Stimulated activated CD8-positive, alpha-beta memory T cell treated with anti-CD3 and anti-CD28 coated beads, Interleukin-7, amount 100 ng/mL, for 24 hours (primary cell): ENCODE measurements around the gene PAPLN.

ENCODE experiments used
- DNase-seq: peaks from one replicate; pipeline ENCODE4 v3.0.0-alpha.2; 2020; ENCODE audit warnings: low read depth

Gene PAPLN

DNA sequence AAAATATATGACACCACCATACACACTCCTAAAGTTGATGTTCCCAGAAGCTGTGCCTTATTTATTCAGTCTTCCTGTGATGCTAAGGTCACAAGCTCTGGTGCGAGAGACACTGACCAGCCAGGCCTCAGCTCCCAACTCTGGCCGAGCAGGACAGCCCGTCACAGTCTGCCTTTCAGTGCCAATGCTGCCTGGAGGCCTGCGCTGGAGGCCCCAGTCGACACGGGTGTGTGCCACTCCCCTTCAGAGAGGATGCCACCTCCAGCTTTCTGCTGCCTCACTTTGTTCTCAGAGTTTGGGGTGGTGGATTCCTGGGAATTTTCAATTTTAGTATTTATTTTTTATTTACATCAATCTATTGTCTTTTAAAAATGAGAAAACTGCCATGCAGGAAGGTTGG is 7.3 kb upstream of the PAPLN start:
- no peak for DNase-seq

DNA sequence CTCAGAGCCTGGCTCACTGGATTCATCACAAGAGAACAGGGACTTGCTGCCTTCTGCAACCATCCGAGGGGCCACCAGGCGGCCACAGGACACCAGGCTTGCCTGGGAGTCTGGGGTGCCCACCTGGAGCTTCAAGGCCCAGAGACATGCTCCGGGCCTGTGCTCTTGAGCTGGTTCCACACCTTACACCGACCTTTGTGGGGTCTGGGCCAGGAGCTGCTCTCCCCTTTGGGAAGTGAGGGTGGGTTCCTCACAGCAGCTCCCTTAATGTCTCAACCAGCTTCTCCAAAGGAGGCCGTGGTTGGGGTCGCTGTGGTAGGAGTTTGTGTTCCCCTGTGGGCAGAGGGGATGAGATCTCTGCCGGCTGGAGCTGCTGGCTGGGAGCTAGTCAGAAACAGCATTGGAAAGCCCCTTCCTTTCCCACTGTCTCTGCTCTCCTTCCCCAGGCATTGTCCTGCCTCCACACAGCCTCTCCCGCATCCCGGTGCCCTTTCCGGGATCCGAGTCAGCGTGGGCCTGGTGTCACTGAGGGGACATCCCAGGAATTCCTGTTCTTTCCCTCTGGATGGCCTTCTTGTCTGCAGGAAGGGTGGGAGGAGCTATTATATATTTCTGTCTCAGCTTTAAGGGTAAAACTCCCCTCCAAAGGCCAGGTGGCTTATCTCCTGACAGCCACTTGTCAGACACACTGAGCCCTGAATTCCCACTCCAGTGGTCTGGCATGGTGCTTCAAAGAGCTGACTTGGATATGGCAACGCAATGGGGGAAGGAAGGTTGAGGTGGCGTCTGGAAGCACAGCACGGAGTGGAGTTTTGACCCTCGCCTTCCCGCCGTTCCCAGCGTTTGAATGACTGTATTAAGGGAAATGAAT is 5.1 kb upstream of the PAPLN start:
- no peak for DNase-seq

DNA sequence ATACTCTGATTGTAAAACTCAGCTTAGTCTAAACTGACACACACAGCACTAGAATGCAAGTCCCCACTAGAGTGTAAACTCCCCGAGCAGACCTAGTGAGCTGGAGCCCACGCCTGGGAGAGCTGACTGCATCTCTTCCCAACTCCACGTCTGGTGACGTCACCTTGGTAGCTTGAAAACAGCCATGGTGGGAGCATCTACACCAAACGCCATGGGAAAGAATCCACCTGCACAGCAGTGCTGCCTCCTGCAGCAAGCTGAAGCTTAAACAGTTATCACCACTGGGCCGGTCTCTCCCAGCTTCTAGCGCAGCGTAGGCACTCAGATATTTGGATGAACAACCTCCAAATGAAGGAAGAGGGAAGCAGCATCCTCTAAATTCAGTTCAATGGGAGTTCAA is 4.3 kb upstream of the PAPLN start:
- DNase-seq = no peak

DNA sequence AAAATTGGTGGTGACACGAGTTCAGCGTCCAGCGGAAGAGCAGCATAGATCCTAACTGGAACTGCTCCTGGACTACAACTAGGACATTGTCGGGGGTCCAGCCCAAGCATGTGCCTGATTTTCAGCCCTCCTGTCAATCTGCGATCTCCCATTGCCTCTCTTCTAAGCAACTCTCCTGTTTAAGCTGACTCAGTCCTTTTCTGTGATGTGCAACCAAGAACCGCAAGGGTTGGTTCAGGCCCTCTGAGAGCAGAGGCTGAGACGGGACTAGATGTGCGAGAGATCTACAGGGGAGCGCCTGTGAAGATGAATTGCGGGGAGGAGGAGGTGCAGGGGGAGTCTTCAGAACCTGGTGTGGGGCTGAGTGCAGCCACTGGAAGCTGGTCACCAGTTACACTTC is 3.7 kb upstream of the PAPLN start:
- no peak for DNase-seq

DNA sequence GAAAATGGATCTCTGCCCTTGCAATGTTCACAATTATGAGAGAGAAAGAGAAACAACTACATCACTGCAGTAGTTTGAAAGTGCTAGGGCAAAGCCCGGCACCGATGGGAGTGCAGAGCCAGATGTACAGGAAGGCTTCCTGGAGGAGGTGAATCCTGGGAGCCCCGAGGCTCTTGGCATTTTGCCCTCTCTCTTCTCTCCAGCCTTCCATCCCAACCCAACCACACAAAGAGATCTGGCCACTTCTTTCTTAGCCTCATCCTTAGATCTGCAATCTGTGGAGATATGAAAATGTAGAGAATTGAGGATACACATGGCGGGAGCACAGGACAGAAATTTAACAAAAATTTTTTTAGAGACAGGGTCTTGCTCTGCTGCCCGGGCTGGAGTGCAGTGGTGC is 3.3 kb upstream of the PAPLN start:
- no peak for DNase-seq

DNA sequence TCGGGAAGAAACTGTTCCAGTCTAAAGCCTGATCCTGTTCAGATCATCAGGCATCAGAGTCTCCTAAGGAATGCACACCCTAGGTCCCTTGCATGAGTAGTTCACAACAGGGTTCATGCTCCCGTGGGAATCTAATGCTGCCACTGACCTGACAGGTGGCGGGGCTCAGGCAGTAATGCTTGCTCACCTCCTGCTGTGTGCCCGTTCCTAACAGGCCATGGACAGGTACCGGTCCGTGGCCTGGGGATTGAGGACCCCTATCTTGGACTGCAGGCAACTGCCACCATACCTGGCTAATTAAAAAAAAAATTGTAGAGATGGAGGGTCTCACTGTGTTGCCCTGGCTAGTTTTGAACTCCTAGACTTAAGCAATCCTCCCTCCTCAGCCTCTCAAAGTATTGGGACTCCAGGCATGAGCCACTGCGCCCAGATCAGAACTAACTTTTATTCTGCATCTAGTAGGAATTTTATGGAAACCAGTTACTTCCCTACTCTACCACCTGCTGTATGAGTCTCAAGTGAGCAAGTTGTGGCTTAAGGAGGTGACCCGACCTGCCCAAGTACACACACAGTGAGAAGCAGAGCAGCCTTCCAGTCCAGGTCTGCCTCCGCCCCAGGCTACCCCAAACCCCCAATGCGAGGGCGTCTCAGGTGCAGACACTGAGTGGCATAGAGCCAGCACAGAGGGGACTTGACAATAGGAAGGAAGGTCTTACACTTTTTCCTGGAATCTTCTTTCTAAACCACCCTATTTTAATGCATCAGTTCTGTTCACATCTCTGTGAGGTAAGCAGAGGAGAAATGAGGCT is 2.5 kb upstream of the PAPLN start:
- DNase-seq = no peak

DNA sequence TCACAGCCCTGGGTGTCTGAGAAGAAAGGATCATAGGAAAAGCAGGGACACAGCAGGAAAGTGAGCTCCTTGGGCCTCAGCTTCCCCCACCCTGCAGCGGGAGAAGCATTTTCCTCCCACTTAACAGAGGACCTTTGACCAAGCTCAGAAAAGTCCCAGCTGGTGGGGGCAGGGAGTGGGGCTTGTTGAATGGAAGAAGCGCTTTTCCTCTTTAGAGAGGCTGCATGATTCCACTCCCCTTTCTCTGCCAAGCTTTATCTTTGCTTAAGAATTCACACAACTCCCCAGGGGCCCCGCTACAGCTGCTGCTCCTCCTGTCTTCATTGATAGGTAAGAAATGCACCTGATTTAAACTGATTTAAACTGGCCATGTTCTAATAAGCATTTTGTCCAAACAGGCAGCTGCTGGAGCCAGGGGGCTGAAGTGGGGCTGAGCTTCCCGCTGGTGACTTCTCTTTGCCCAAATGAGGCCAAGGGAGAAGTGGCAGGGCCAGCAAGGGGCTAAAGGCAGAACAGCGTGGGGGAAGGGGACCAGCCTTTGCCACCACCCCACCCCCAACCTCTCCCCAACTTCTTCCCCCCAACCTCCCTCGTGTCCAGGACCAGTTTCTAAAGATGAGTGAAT is 1.7 kb upstream of the PAPLN start:
- no peak for DNase-seq

DNA sequence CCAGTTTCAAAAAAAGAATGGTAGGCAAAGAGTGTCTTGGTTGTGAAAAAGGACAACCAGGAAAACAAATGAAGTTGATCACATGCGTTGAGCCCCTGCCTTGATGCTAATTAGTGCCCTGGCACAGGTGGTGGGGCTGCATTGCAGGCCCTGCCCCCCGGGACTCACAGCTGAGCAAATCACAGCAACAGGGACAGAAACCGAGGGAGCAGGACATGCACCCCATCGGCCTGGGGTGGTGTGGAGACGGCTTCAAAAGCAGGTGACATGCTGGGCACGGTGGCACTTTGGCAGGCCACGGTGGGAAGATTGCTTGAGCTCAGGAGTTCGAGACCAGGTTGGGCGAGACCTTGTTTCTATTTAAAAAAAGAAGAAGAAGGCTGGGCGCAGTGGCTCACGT is 1.1 kb upstream of the PAPLN start:
- no peak for DNase-seq

DNA sequence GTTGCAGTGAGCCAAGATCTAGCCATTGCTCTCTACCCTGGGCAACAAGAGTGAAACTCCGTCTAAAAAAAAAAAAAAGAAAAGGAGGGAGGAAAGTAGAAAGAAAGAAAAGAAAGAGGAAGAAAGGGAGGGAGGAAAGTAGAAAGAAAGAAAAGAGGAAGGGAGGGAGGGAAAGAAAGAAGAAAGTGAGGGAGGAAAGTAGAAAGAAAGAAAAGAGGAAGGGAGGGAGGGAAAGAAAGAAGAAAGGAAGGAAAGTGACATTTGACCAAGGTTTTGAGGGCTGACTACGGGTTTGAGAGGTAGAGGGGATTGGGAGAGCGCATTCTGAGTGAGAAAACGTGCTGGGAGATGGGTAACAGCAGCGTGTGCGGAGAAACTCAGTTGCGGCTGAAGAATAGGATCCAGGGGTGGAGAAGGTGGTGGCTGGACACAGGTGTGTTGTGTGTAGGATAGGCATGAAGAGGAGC is 521 bp upstream of the PAPLN start:
- DNase-seq = no peak

DNA sequence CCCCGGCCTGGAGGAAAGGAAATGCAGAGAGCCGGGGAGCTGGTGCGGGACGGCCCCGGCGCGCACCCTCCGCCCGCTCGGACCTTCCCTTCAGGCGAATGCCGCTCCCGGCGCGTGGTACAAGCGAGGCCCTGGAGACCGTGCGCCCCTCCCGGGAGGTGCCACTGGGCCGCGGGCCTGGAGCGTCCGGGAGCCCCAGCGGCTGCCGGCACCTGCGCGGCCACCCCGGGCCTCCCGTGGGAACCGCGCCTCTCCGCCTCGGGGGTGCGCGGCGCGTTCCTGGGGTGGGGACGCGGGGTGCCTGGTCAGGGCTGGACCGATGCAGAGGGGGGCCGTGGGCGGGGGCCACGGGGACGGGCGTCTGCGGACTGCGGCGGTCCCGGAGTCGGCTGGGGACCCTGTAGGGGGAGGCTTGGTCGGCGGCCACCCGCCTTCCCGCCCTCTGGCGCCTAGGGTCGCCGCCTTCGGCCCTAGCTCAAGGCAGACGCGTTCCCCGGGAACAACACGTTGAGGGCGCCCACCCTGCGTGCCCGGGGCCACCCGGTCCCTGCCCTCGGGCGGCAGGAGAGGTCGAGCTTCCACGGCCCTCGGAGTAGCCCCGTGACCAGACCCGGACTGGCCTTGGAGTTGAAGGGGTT is 599 bp downstream of the PAPLN start:
- no peak for DNase-seq

DNA sequence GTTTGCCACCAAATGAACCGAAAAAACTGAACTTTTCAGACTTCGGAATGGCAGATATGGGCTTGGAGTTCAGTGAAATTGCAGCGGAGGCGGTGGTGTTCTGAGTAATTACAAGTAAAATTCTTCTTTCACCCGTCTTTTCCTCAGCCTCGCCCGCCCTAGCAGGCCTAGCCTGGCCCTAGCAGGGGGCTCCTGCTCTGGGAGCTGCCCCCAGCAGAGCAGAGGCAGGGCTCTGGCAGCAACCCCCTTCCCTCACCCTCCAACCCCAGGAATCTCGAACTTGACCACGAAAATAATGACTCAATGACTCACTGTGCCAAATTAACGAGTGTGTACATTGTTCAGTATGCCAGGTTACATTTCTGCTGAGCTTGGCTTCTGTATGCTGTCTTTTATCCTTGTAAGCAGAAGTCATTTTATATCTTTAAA is 1.1 kb downstream of the PAPLN start:
- no peak for DNase-seq

DNA sequence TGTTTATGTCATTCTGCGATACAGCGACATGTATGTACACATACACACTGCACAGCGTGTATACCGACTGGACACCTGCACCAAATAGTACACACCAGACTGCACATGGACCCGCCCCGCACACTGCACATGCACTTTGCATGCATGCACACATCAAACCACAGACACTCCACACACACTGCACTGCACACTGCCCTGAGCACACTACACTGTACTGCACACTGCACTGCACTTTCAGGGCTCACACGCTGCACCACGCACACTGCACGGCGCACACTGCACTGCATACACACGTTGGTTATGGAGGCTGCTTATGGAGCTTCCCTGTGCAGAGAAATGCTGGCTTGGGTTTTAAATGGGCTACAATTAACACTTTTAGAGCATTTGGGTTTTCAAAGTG is 1.6 kb downstream of the PAPLN start:
- DNase-seq = no peak

DNA sequence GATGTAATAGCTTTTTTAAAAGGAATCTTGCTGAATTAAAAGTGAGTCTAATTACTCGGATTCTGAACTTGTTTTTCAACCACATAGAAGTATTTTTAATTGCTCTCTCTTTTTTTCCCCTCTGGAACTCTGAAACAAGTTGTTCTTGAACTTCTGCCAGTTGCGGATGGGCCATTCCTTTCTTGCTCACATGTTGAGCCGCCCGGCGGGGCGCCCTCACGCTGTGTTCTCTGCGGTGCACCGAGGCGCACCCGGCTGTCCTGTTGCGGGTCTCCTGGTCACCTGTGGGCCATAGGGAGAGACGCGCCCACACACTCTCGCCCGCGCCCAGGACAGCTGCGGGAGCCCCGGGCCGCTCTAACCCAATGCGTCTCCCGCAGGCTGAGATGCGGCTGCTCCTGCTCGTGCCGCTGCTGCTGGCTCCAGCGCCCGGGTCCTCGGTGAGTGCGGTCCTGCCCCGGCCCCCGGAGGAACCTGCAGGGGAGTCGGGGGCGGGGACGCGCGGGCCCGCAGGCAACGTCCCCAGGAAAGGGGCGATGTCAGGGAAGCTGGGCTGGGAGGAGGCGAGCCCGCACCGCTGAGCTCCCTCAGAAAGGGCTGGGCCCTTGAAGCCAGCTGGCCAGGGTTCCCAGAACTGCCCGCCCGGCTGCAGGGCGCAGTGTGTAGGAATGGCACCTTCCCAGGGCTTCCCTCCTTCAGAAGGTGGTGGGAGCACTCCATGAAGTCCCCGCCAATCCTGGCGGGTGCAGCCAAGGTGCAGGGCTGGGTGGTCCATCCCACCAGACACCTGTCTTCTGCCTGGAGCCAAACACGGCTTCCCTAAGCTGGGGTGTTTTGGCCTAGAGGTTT is 2.3 kb downstream of the PAPLN start:
- no peak for DNase-seq

DNA sequence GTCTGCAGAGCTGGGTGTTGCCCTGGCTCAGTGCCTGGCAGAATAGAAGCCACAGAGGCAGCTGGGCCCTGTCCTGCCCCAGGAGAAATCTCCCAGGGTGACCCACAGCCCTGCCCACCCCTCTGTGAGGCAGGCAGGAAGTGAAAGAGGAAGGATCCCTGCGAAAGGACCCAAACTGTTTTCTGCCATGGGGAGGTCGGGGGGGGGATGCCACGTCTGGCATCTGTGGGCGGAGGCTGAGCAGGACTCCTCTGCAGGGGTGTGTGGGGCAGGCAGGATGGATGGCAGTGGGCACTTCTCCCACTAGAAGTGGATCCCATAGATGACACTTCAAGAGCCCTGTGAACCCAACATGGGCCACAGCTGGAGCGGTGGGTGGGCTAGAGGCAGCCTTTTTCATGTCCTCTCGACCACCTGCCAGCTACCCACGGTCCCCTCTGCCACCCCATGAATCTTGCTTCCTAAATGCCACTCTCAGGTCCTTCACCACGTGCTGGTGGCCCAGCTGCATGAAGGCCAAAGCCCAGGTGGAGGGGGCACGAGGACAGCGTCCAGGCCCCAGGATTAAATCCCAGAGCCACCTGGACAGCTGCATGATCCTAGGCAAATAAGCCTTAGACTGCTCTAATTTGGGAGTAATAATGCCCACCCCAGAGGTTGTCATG is 3.6 kb downstream of the PAPLN start:
- DNase-seq = no peak

DNA sequence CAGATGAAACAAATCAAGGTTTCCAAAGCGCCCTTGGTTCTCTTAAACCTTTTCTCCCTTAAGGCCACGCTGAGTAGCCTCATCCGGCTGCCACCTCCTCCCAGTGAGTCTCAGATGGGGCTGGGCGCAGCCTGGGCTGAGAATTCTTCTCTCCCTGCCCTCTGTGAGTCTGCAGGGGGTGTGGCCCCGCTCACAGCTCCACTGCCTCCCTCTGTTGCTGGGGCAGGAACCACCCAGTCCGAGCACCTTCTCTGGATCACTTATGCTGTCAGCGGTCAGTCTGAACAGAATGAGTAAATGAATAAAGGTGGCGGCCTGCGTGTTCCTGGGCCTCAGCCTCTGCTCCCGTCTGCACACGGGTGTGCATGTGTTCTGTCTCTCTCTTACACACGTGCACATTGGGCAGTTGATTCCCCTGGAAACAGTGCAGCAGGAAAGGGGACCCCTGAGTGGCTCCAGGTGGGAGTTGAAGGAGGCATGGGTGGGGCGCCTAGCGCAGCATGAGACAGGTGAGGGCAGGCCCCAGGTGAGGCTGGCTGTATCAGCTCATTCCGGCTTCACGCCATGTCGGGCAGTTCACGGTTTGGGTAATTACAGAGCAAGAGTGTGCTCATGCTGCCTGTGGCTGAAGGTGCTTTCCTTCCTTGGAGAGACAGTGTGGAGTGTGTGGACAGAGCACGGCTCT is 4.3 kb downstream of the PAPLN start:
- no peak for DNase-seq

DNA sequence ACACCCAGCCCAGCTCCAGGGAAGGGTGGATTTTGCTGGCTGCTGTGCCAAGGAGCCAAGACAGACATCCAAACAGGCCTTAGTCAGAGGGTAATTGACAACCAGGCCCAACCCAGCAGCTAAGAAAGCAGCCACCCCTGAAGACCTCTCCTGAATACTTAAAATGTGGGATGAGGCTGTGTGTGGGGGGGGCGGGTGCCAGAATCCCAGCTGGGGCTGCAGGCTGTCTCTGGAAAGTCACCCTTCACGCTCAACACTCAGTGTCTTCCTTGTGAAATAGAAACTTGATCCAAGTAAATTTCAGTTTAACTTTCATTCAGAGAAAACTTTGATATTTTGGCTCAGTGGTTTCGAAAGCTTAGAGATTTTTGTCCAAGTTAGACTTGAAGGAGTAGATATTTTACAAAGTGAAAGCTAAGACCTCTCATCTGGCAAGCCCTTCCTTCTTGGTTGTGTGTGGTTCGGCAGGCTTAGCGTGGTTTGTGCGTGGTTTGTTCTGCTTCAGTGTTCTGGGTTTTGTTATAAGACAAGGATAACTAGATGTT is 5.1 kb downstream of the PAPLN start:
- DNase-seq = no peak

DNA sequence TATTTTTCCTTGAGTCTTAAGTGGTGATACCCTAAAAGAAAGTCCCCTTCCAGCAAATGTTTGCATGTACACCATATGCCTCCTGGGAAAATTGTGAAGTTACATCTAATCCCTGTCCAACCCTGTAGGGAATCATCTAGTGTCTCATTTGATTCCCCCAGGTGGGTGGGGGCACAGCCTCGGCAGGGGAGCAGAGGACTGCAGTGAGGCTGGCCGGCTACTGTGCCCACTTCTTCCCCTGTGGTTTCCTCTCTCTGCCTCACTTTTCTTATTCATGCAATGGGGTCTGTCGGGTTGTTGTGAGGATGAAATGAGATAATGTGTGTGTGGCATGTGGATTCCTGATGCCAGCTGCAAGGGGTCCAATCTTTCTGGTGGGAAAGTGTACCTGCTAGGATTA is 6.0 kb downstream of the PAPLN start:
- DNase-seq = no peak

DNA sequence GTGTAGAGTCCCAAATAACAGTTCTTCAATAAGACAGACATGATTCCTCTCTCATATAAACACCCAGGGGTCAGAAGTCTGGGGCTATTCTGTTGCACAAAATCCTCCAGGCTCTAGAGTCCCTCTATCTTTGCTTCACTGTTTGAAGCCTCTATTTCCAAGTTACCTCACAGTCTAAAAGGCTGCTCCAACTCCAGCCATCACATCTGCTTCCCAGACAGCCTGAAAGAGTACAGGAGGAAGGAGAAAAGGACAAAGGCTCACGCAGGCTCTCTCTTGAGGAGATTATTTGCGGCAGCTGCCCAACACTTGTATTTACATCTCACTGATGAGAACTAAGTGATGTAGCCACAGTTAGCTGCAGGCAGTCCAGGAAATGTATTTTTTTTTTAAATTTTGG is 6.4 kb downstream of the PAPLN start:
- DNase-seq = no peak

DNA sequence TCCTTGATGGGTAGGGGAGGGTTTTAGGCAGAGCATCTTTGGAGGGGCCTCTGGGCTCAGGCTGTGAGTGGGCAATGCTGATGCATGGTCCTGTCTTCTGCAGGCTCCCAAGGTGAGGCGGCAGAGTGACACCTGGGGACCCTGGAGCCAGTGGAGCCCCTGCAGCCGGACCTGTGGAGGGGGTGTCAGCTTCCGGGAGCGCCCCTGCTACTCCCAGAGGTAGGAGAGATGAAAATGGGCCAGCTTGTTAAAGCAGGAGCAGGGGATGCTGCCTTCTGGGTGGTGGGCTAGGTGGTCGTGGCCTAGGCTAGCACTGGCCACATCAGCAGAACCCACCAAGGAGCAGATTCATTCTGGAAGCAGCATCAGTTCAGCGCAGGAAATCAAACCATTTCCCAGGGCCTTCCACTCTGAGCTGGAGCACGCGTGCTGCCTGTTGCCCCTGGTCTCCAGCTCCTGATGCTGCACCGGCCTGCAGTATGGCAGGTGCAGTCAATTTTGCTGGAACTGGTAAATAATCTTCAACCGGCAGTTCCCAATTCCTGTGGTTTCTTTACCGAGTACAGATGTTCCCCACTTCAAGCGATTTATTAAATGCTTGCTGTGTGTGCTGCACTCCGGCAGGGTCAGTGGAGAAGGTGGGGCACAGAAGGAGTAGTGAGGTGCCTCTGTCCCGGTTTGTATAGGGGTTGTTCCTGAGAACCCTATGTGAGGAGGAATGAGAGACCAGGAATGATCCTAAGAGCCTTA is 7.4 kb downstream of the PAPLN start:
- DNase-seq = no peak
